MM.1S (cell line): Measurements from ENCODE around the gene CASP9.
A peak's percentile ranks its signal among the peaks of the same experiment; 100 is the strongest.
"Not testable (repeated sequence)": the region's sequence is repeated elsewhere in the genome, so short reads cannot be mapped to it uniquely, and the experiment has no call there.

Experiments used
- DNase-seq: peaks from one replicate; pipeline ENCODE4 v3.0.0-alpha.2; 2015
- H2AFZ ChIP-seq: fragments of 300-600 bp; sonication (generic); 2 replicates; pipeline ENCODE4 v1.6.0; 2016; ENCODE audit warnings: antibody characterized with exemption, low read length
- H3F3A ChIP-seq: fragments of 300-600 bp; sonication (generic); 2 replicates; pipeline ENCODE4 v1.6.1; 2016; ENCODE audit warnings: mild to moderate bottlenecking, antibody characterized with exemption, low read length, moderate library complexity, mixed read lengths; ENCODE audit not compliant: insufficient read depth
- H3K27ac ChIP-seq: fragments of 300-600 bp; sonication (generic); 2 replicates; pipeline ENCODE4 v1.5.1; 2016; ENCODE audit warnings: mild to moderate bottlenecking, low read length
- H3K27me3 ChIP-seq: fragments of 300-600 bp; sonication (generic); replicated peaks from 2 replicates; pipeline ENCODE4 v1.6.0; 2016; ENCODE audit warnings: low read length; ENCODE audit not compliant: insufficient read depth
- H3K36me3 ChIP-seq: fragments of 300-600 bp; sonication (generic); replicated peaks from 2 replicates; pipeline ENCODE4 v1.6.1; 2016; ENCODE audit warnings: mild to moderate bottlenecking, low read length, mixed read lengths; ENCODE audit not compliant: insufficient read depth
- H3K4me1 ChIP-seq: fragments of 300-600 bp; sonication (generic); 2 replicates; pipeline ENCODE4 v1.6.1; 2016; ENCODE audit warnings: low read length, mixed read lengths
- H3K4me2 ChIP-seq: fragments of 300-600 bp; sonication (generic); 2 replicates; pipeline ENCODE4 v1.6.0; 2016; ENCODE audit warnings: low read depth, low read length
- H3K4me3 ChIP-seq: fragments of 300-600 bp; sonication (generic); 2 replicates; pipeline ENCODE4 v1.5.1; 2016; ENCODE audit warnings: low read length, mixed read lengths
- H3K79me2 ChIP-seq: fragments of 300-600 bp; sonication (generic); 2 replicates; pipeline ENCODE4 v1.6.1; 2016; ENCODE audit warnings: mixed run types, low read length, mixed read lengths
- H3K9ac ChIP-seq: fragments of 300-600 bp; sonication (generic); 2 replicates; pipeline ENCODE4 v1.6.1; 2016; ENCODE audit warnings: low read length, mixed read lengths
- H3K9me2 ChIP-seq: fragments of 300-600 bp; sonication (generic); replicated peaks from 2 replicates; pipeline ENCODE4 v1.6.1; 2016; ENCODE audit warnings: mild to moderate bottlenecking, low read length, mixed read lengths; ENCODE audit not compliant: insufficient read depth
- H3K9me3 ChIP-seq: fragments of 300-600 bp; sonication (generic); replicated peaks from 2 replicates; pipeline ENCODE4 v1.6.1; 2016; ENCODE audit warnings: mild to moderate bottlenecking, low read length, mixed read lengths; ENCODE audit not compliant: insufficient read depth
- H4K20me1 ChIP-seq: fragments of 300-600 bp; sonication (generic); 2 replicates; pipeline ENCODE4 v1.6.1; 2016; ENCODE audit warnings: mild to moderate bottlenecking, low read length, moderate library complexity, mixed read lengths; ENCODE audit not compliant: insufficient read depth
- CTCF ChIP-seq: fragments of 300-600 bp; sonication (generic); IDR thresholded peaks from 2 replicates; pipeline ENCODE4 v1.5.1; 2016; ENCODE audit warnings: antibody characterized with exemption, low read length, mixed read lengths
- EZH2 ChIP-seq: fragments of 300-600 bp; sonication (generic); optimal IDR thresholded peaks from 2 replicates; pipeline ENCODE3; 2017; ENCODE audit warnings: low read depth, mild to moderate bottlenecking, antibody characterized with exemption, low read length, mixed read lengths
- EZH2phosphoT487 ChIP-seq: fragments of 300-600 bp; sonication (generic); IDR thresholded peaks from 2 replicates; pipeline ENCODE4 v1.6.1; 2018; ENCODE audit warnings: antibody characterized with exemption, low read length

The CASP9 gene

DNA sequence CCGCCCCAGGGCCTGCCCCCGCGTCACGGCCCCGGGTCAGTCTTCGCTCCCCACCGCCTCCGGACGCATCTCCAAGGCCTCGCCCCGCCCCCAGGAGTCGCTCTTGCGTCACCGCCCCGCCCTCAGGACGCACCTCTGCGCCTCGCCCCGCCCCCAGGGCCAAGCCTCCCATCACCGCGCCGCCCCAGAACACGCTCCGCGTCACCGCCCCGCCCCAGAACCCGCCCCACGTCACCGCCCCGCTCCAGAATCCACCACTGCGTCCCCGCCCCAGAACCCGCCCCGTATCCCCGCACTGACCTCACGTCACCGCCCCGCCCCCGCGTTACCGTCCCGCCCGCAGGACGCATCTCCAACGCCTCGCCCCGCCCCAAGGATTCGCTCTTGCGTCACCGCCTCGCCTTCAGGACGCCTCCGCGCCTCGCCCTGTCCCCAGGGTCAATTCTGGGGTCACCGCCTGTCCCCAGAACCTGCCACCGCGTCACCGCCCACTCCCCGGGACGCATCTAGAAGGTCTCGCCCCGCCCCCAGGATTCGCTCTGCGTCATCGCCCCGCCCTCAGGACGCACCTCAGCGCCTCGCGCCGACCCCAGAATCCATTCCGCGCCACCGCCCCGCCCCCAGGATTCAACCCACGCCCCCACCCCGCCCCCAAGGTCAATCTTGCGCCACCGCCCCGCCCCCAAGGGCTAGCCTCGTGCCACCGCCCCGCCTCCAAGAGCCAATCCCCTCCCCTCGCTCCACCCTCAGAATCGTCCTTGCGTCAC lies 451 bp upstream of the CASP9 start:
- Histone ChIP-seq H4K20me1 (no peaks in the 10 kb centered on the region), H3K9me2 (no peaks in the 10 kb centered on the region), H3K9me3 (no peaks in the 10 kb centered on the region), H3K36me3 (no peaks in the 10 kb centered on the region), H3K27me3 (no peaks in the 10 kb centered on the region), H3K9ac (peak overlapping the region; percentile 73), H2AFZ (no peak overlapping the region; the same call in 1 of the 2 replicates), H3K4me1 (peaks cover 16% of the 10 kb centered on the region), H3K4me2 (no peak overlapping the region), H3F3A (peaks cover 10% of the 10 kb centered on the region), H3K79me2 (peaks cover 24% of the 10 kb centered on the region), H3K27ac (peak overlapping the region; percentile 82; the same call in 1 of the 2 replicates), H3K4me3 (peak overlapping the region; percentile 88)
- peak; percentile 98 for DNase-seq
- TF ChIP-seq CTCF (no peak), EZH2 (no peak), EZH2phosphoT487 (no peak)

DNA sequence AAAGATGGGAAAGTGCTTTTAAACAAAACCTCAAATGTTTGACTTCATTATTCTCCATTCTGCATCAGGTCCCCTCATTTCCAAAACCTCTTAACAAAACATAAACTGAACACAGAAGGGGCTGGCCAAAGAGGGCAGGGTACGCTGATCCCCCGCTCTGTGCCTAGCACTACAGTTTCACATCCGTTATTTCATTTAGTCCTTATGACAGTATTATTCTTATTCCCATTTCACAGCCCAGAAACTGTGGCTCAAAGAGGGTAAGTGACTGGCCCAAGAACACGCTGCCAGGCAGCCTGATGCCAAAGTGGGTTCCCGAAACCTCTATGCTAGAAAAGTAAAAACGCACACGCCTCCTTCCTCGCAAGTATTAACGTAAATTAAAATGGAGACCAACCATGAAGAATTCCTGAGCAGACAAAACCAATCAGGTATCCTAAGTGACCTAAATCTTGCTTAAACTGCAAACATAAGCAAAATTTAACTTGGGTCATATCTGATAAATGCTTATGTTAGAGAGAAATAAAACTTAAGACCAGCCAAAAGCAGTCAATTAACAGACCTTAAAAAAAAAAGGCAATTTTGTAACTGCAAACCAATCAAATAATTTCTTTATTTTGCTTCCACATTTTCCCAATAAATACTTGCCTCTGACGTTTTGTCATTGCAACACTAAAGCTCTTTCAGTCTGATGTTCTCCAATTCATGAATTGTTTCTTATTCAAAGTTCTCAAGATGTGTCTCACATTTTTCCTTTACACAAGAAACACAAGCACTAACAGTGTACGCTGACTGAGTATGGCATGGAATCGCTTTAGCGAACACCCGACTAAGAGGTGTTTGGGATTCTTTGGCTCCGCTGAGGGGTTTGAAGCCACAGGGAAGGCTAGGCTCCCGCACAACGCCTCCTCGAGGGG lies 653 bp downstream of the CASP9 start:
- H4K20me1 ChIP-seq: no peaks in the 10 kb centered on the region
- H3K36me3 ChIP-seq: no peaks in the 10 kb centered on the region
- H3K9me2 ChIP-seq: no peaks in the 10 kb centered on the region
- H3K79me2 ChIP-seq: peaks cover 19% of the 10 kb centered on the region
- H3K4me3 ChIP-seq: peak overlapping the region; percentile 88
- peak; percentile 10 for DNase-seq
- peak overlapping the region; percentile 97 for H2AFZ ChIP-seq
- no peaks in the 10 kb centered on the region for H3K27me3 ChIP-seq
- TF ChIP-seq EZH2phosphoT487 (no peak), EZH2 (no peak), CTCF (no peak)
- peaks cover 16% of the 10 kb centered on the region for H3K4me1 ChIP-seq
- peak overlapping the region; percentile 78 for H3K9ac ChIP-seq
- H3K27ac ChIP-seq: peak overlapping the region; percentile 40; the same call in 1 of the 2 replicates
- H3K4me2 ChIP-seq: peak overlapping the region; percentile 94
- H3K9me3 ChIP-seq: no peaks in the 10 kb centered on the region
- peaks cover 10% of the 10 kb centered on the region for H3F3A ChIP-seq

GRCh38 chr1:15522551-15522950 lies 1.5 kb downstream of the CASP9 start:
- Histone ChIP-seq H3K4me3 (no peak overlapping the region), H3K79me2 (peaks cover 16% of the 10 kb centered on the region), H2AFZ (no peak overlapping the region), H3K4me1 (peaks cover 13% of the 10 kb centered on the region), H3F3A (peaks cover 10% of the 10 kb centered on the region), H3K9ac (no peak overlapping the region), H3K36me3 (no peaks in the 10 kb centered on the region), H3K9me2 (no peaks in the 10 kb centered on the region), H4K20me1 (no peaks in the 10 kb centered on the region), H3K27ac (no peak overlapping the region), H3K4me2 (no peak overlapping the region), H3K27me3 (no peaks in the 10 kb centered on the region), H3K9me3 (no peaks in the 10 kb centered on the region)
- DNase-seq: no peak
- TF ChIP-seq CTCF (no peak), EZH2phosphoT487 (no peak), EZH2 (no peak)

- not testable (repeated sequence) for H3K9ac ChIP-seq, H3K36me3 ChIP-seq, H3K4me2 ChIP-seq, H3K79me2 ChIP-seq, H3K27me3 ChIP-seq, H3K9me2 ChIP-seq, H2AFZ ChIP-seq, H3K27ac ChIP-seq, H3K9me3 ChIP-seq, DNase-seq, H3K4me3 ChIP-seq, H4K20me1 ChIP-seq
- H3K4me1 ChIP-seq: peaks cover 11% of the 10 kb centered on the region
- peaks cover 10% of the 10 kb centered on the region for H3F3A ChIP-seq
These were observed 2.7 kb downstream of the CASP9 start for GRCh38 chr1:15521206-15521906.
